OCI-LY7 (cell line): ENCODE results near the gene TBC1D20.

Experiments used
- CTCF ChIP-seq: fragments of 200-600 bp; sonication (generic); conservative IDR thresholded peaks from 2 replicates; pipeline ENCODE4 v1.5.1; 2014; ENCODE audit warnings: mild to moderate bottlenecking, antibody characterized with exemption, low read length, moderate library complexity, mixed read lengths
- EZH2phosphoT487 ChIP-seq: fragments of 200-600 bp; sonication (generic); IDR thresholded peaks from 2 replicates; pipeline ENCODE4 v1.6.1; 2018; ENCODE audit warnings: low read depth, borderline replicate concordance, mild to moderate bottlenecking, mixed run types, antibody characterized with exemption, low read length, moderate library complexity, mixed read lengths

GRCh38 chr20:507761-508332 is 45.5 kb upstream of the TBC1D20 start:
- TF ChIP-seq CTCF (no peak), EZH2phosphoT487 (no peak)
